Endothelial cell of umbilical vein (primary cell): ENCODE results near the gene DISP3. TPM values are rescaled to one million over a fixed set of nuclear protein-coding genes. Genes with fewer than 3 reads are reported as not detected.
A peak's percentile ranks its signal among the peaks of the same experiment; 100 is the strongest.

Experiments
- Bru-seq: library from RNA; stranded (reverse); fragments of 400-500 nt; gene quantifications from one replicate; lab custom pipeline; 2021; lab: Mats Ljungman, UMichigan
- BruChase-seq, 2 experiments: library from RNA; stranded (reverse); fragments of 400-500 nt; gene quantifications; one replicate each; lab custom pipeline; 2021; lab: Mats Ljungman, UMichigan
- BruUV-seq: library from RNA; stranded (reverse); fragments of 400-500 nt; replicated peaks from 2 replicates; lab custom pipeline; 2021; lab: Mats Ljungman, UMichigan
- CTCF ChIA-PET: fragments of 300-600, 350-600 bp; sonication (Branson Sonifier 250); formaldehyde crosslinking; loops from one replicate; lab custom pipeline; 2021; ENCODE audit warnings: antibody characterized with exemption, inconsistent platforms; lab: Charles Lee
- POLR2A ChIA-PET: fragments of 300-600, 350-600 bp; sonication (Branson Sonifier 250); formaldehyde crosslinking; loops from one replicate; lab custom pipeline; 2021; ENCODE audit warnings: antibody characterized with exemption, inconsistent platforms; lab: Charles Lee
- DNase-seq: peaks from one replicate; pipeline ENCODE4 v3.0.0-alpha.2; 2011; ENCODE audit warnings: low read depth, low spot score
- FAIRE-seq: peaks from 2 replicates; lab custom pipeline; 2011; peaks lifted over from hg19 to GRCh38; lab: Jason Lieb, UNC
- H2AFZ ChIP-seq: 2 replicates; pipeline ENCODE4 v1.6.0; 2012; ENCODE audit warnings: low read depth, low read length, control low read depth, inconsistent platforms
- H3K27ac ChIP-seq: 2 replicates; pipeline ENCODE4 v1.5.1; 2011; ENCODE audit warnings: low read depth, mild to moderate bottlenecking, control low read depth, low read length, moderate library complexity; ENCODE audit not compliant: insufficient read depth
- H3K27me3 ChIP-seq, 2 experiments: 2 replicates each; pipeline versions ENCODE4 v1.6.0 to v1.6.1; 2011; ENCODE audit warnings: low read length in 2 of 2, mixed read lengths in 1 of 2; ENCODE audit not compliant: control insufficient read depth in 2 of 2, insufficient read depth in 2 of 2
- H3K36me3 ChIP-seq, 2 experiments: 2 replicates in 1 of 2; 3 replicates in 1 of 2; pipeline ENCODE4 v1.5.1; 2011; ENCODE audit warnings: low read length in 2 of 2, mild to moderate bottlenecking in 1 of 2, moderate library complexity in 1 of 2; ENCODE audit not compliant: control insufficient read depth in 2 of 2, insufficient read depth in 2 of 2; ENCODE audit errors: extremely low read depth in 1 of 2
- H3K4me1 ChIP-seq: 3 replicates; pipeline ENCODE4 v1.5.1; 2011; ENCODE audit warnings: mild to moderate bottlenecking, low read length; ENCODE audit not compliant: control insufficient read depth, insufficient read depth; ENCODE audit errors: extremely low read depth
- H3K4me2 ChIP-seq: 2 replicates; pipeline ENCODE4 v1.6.1; 2011; ENCODE audit warnings: low read length, control low read depth, mixed read lengths; ENCODE audit not compliant: insufficient read depth
- H3K4me3 ChIP-seq, 3 experiments: fragments of 200-600 bp in 1 of 3; sonication (generic), shearing (Covaris generic) in 1 of 3; replicated peaks in 1 of 3; 2 replicates each; pipeline ENCODE4 v1.5.1; 2011 to 2016; ENCODE audit warnings: control low read depth in 3 of 3, low read length in 3 of 3, mild to moderate bottlenecking in 2 of 3, inconsistent platforms in 1 of 3, low read depth in 1 of 3, moderate library complexity in 1 of 3; ENCODE audit not compliant: insufficient read depth in 1 of 3
- H3K79me2 ChIP-seq: 2 replicates; pipeline ENCODE4 v1.6.0; 2012; ENCODE audit warnings: low read length, inconsistent platforms; ENCODE audit not compliant: control insufficient read depth, insufficient read depth
- H3K9ac ChIP-seq: replicated peaks from 2 replicates; pipeline ENCODE3; 2011; ENCODE audit warnings: low read length, control low read depth; ENCODE audit not compliant: insufficient read depth; ENCODE audit errors: extremely low read depth
- H3K9me1 ChIP-seq: replicated peaks from 3 replicates; pipeline ENCODE4 v1.6.0; 2011; ENCODE audit warnings: mild to moderate bottlenecking, low read length; ENCODE audit not compliant: control insufficient read depth, insufficient read depth; ENCODE audit errors: extremely low read depth
- H3K9me3 ChIP-seq: replicated peaks from 2 replicates; pipeline ENCODE4 v1.5.1; 2012; ENCODE audit warnings: low read length, inconsistent platforms; ENCODE audit not compliant: control insufficient read depth, insufficient read depth
- H4K20me1 ChIP-seq: replicated peaks from 2 replicates; pipeline ENCODE3; 2011; ENCODE audit warnings: mild to moderate bottlenecking, low read length; ENCODE audit not compliant: control insufficient read depth, insufficient read depth; ENCODE audit errors: extremely low read depth
- CTCF ChIP-seq, 2 donors: IDR thresholded peaks; 1 replicate in 1 of 2; 2 replicates in 1 of 2; pipeline ENCODE4 v1.5.1; 2011; ENCODE audit warnings: low read length in 2 of 2, mild to moderate bottlenecking in 2 of 2, moderate library complexity in 2 of 2, control low read depth in 1 of 2, inconsistent platforms in 1 of 2, low read depth in 1 of 2; ENCODE audit not compliant: insufficient read depth in 1 of 2; ENCODE audit errors: extremely low read depth in 1 of 2
- EZH2 ChIP-seq: IDR thresholded peaks from 2 replicates; pipeline ENCODE4 v1.6.1; 2012; ENCODE audit warnings: borderline replicate concordance, low read depth, mild to moderate bottlenecking, moderate library complexity, low read length, inconsistent platforms; ENCODE audit not compliant: severe bottlenecking
- FOS ChIP-seq: IDR thresholded peaks from 2 replicates; pipeline ENCODE4 v1.6.1; 2011; ENCODE audit warnings: mild to moderate bottlenecking, low read length, moderate library complexity, borderline replicate concordance; ENCODE audit not compliant: insufficient read depth
- GATA2 ChIP-seq: IDR thresholded peaks from 2 replicates; pipeline ENCODE4 v1.7.0; 2011; ENCODE audit warnings: low read depth, mild to moderate bottlenecking, moderate library complexity, mixed read lengths, low read length; ENCODE audit not compliant: insufficient read length, insufficient read depth
- JUN ChIP-seq: IDR thresholded peaks from 2 replicates; pipeline ENCODE4 v1.6.1; 2011; ENCODE audit warnings: borderline replicate concordance, low read depth; ENCODE audit not compliant: insufficient read length, insufficient read depth
- MAX ChIP-seq: IDR thresholded peaks from 2 replicates; pipeline ENCODE4 v1.6.1; 2011; ENCODE audit not compliant: insufficient read depth, insufficient read length
- MYC ChIP-seq: IDR thresholded peaks from one replicate; pipeline ENCODE4 v1.6.1; 2011; ENCODE audit warnings: mild to moderate bottlenecking, low read depth, low read length
- POLR2A ChIP-seq: IDR thresholded peaks from 2 replicates; pipeline ENCODE4 v1.6.1; 2012; ENCODE audit warnings: low read depth, mild to moderate bottlenecking, control low read depth, low read length
- POLR2AphosphoS5 ChIP-seq: IDR thresholded peaks from 2 replicates; pipeline ENCODE4 v1.6.1; 2012; ENCODE audit warnings: low read depth, mild to moderate bottlenecking, control low read depth, low read length, moderate library complexity; ENCODE audit not compliant: insufficient read depth
- dilution Hi-C: fragments of 300-500 bp; cut with MboI; formaldehyde crosslinking; loops from one replicate; pipeline ENCODE4 v1.15.0; 2019; ENCODE audit warnings: low sequenced_read_pairs; ENCODE audit not compliant: extremely low pct_ligation_motif_present
- intact Hi-C: fragments of 100-400 bp; cut with micrococcal nuclease; formaldehyde crosslinking; loops from one replicate; pipeline ENCODE4 v1.10.0; 2022
- long read RNA-seq: library from polyadenylated mRNA; stranded (forward); transcript quantifications from one replicate; pipeline ENCODE4 v2.0.0, GENCODE V29; 2021
- polyA minus RNA-seq, 3 experiments: library from RNA; depleted of rRNA, polyadenylated mRNA; stranded (reverse); fragments of >200 nt; gene quantifications; 1 replicate in 1 of 3; 2 replicates in 2 of 3; pipeline ENCODE4 v1.2.3, GENCODE V29; 2011
- polyA plus RNA-seq, 4 experiments: library from polyadenylated mRNA; depleted of rRNA in 3 of 4; stranded (reverse) in 3 of 4; unstranded in 1 of 4; fragments of >200 nt; gene quantifications; 2 replicates each; pipeline versions ENCODE4 v1.2.1 to v1.2.3, GENCODE V29; 2011 to 2012; ENCODE audit warnings: missing spikeins in 1 of 4
- total RNA-seq: library from RNA; stranded (reverse); gene quantifications from 2 replicates; pipeline ENCODE4 v1.2.3, GENCODE V29; 2021

The DISP3 gene
- 0.49 and 0.51 TPM in 2 replicates for total RNA-seq
- 0.24 and 0.26 TPM in 2 replicates for polyA plus RNA-seq
- 0.12 and 0.20 TPM in 2 replicates for polyA plus RNA-seq (2011; cell fraction: cytosol; rRNA removed)
- 0.29 and 0.60 TPM in 2 replicates for polyA plus RNA-seq (2011; cell fraction: nucleus; rRNA removed)
- polyA plus RNA-seq (2012): 0.08 and 0.40 TPM in 2 replicates
- 0.19 and 0.23 TPM in 2 replicates for polyA minus RNA-seq
- not detected for polyA minus RNA-seq (2011; cell fraction: cytosol; rRNA and poly(A)+ RNA removed)
- 0.24 and 0.48 TPM in 2 replicates for polyA minus RNA-seq (2011; cell fraction: nucleus; rRNA and poly(A)+ RNA removed)
- percentile 14 among the genes with signal in this experiment for Bru-seq, nascent RNA
- percentile 13 among the genes with signal in this experiment for BruChase-seq, experiment 1, labeled RNA remaining after a 6-hour chase
- BruChase-seq, experiment 2, labeled RNA remaining after a 2-hour chase: percentile 17 among the genes with signal in this experiment
- long read RNA-seq, partial matches to known transcripts: 1 of 2 reads
- long read RNA-seq, other reads (novel, unspliced or antisense): 1 of 2 reads

- dilution Hi-C loops (no loop called here), intact Hi-C loops (loop anchor here (1.0 to 5.0 kb wide), 3 partner anchors 74 to 258 kb away; partner anchors contain the start of gene AGTRAP)
- Histone ChIP-seq H3K27ac (peak within 1 kb of the TSS; percentile 55), H2AFZ (peak within 1 kb of the TSS; percentile 67), H3K36me3 (no peaks in the 10 kb centered on the region), H3K4me2 (peak within 1 kb of the TSS; percentile 62), H3K9me1 (no peaks in the 10 kb centered on the region), H3K79me2 (no peaks in the 10 kb centered on the region), H3K4me1 (peaks cover 4% of the 10 kb centered on the region), H4K20me1 (no peaks in the 10 kb centered on the region), H3K4me3 (peak within 1 kb of the TSS; percentile 3 to 53 (median 3)), H3K9ac (peak within 1 kb of the TSS; percentile 85), H3K9me3 (no peaks in the 10 kb centered on the region), H3K27me3 (peaks cover 3 to 8% of the 10 kb centered on the region in 2 experiments)
- no TSS peak for BruUV-seq
- ChIA-PET POLR2A (no interaction called here), CTCF (interaction anchor here (0.8 to 1.8 kb wide), 3 partner anchors 20 to 467 kb away, joined by 3 to 5 read pairs (median 4); partner anchors contain the start of gene TARDBP)
- no peak for TF ChIP-seq MYC
- no peak for TF ChIP-seq POLR2A
- no peak for TF ChIP-seq FOS
- TF ChIP-seq GATA2: no peak
- peak; percentile 84 to 86 for TF ChIP-seq CTCF (IDR thresholded peaks at IDR 0.05; ENCODE audit: extremely low read depth in 1 of 2, insufficient read depth in 1 of 2, low read depth in 1 of 2, low read length in 2 of 2)
- TF ChIP-seq MAX: no peak
- TF ChIP-seq EZH2: peak; percentile 3
- TF ChIP-seq POLR2AphosphoS5: peak; percentile 36
- TF ChIP-seq JUN: no peak
- FAIRE-seq (peak; percentile 77), DNase-seq (peak; percentile 56)
Measured at GRCh38 chr1:11478571-11479374, at the start of gene DISP3. Gene DISP3 (plus strand): TSS chr1:11479155. CDS start chr1:11500993, 21,838 bp downstream.
